K562 (cell line): ENCODE results near the gene MRPL10. TPM values are rescaled to one million over a fixed set of nuclear protein-coding genes. Genes with fewer than 3 reads are reported as not detected.
A peak's percentile ranks its signal among the peaks of the same experiment; 100 is the strongest.

Source experiments
- C11orf30 ChIP-seq: fragments of 450-650 bp; IDR thresholded peaks from 2 replicates; pipeline ENCODE4 v1.6.1; 2016; ENCODE audit warnings: low read depth, mild to moderate bottlenecking
- CHAMP1 ChIP-seq: fragments of 450-650 bp; IDR thresholded peaks from 2 replicates; pipeline ENCODE4 v1.6.1; 2016; ENCODE audit warnings: mild to moderate bottlenecking
- CTBP1 ChIP-seq: fragments of 450-650 bp; IDR thresholded peaks from 2 replicates; pipeline ENCODE4 v1.6.1; 2016; ENCODE audit warnings: borderline replicate concordance
- HDAC2 ChIP-seq: fragments of 450-650 bp; IDR thresholded peaks from 2 replicates; pipeline ENCODE4 v1.6.1; 2016; ENCODE audit warnings: mild to moderate bottlenecking
- JUNB ChIP-seq: fragments of 450-650 bp; formaldehyde crosslinking; conservative IDR thresholded peaks from 2 replicates; pipeline ENCODE4 v1.4.0; 2020; ENCODE audit warnings: mild to moderate bottlenecking
- NR2C2 ChIP-seq, 2 experiments: fragments of 200-800 bp in 1 of 2; sonication (Bioruptor generic) in 1 of 2; sonication (generic) in 1 of 2; formaldehyde crosslinking in 1 of 2; IDR thresholded peaks; 2 replicates each; pipeline versions ENCODE4 v1.6.1 to v1.8.0; 2016 to 2022; ENCODE audit warnings: mild to moderate bottlenecking in 1 of 2, missing compliant biosample characterization in 1 of 2, missing genetic modification characterization in 1 of 2, missing genetic modification reagents in 1 of 2
- RBFOX2 ChIP-seq: fragments of 200-400 bp; formaldehyde crosslinking; IDR thresholded peaks from 2 replicates; pipeline ENCODE4 v1.6.1; 2017; ENCODE audit warnings: low read depth, mild to moderate bottlenecking, low read length, moderate library complexity
- SMC3 ChIP-seq: conservative IDR thresholded peaks from 2 replicates; pipeline ENCODE4 v1.6.1; 2011; ENCODE audit warnings: low read depth, low read length, improper control_type of control experiment; ENCODE audit not compliant: insufficient read depth
- THAP12 ChIP-seq: fragments of 250-450 bp; sonication (Bioruptor Pico); IDR thresholded peaks from 2 replicates; pipeline ENCODE4 v1.9.0; 2021; ENCODE audit warnings: mild to moderate bottlenecking, inconsistent platforms
- USF1 ChIP-seq: sonication (generic); formaldehyde crosslinking; IDR thresholded peaks from 2 replicates; pipeline ENCODE4 v1.9.0; 2022; ENCODE audit warnings: mild to moderate bottlenecking, missing genetic modification reagents
- ZNF263 ChIP-seq: sonication (generic); formaldehyde crosslinking; IDR thresholded peaks from 2 replicates; pipeline ENCODE4 v1.8.0; 2022; ENCODE audit warnings: mild to moderate bottlenecking, missing genetic modification reagents, borderline replicate concordance
- ZNF407 ChIP-seq: fragments of 450-650 bp; IDR thresholded peaks from 2 replicates; pipeline ENCODE4 v1.6.1; 2016; ENCODE audit warnings: low read depth
- polyA plus RNA-seq, 8 experiments: library from polyadenylated mRNA; depleted of rRNA in 4 of 8; stranded (reverse) in 5 of 8; unstranded in 3 of 8; fragments of >200 nt; fragmentation: Nextera tagmentation in 2 of 8; fragmentation: Illumina TruSeq in 1 of 8; extraction: Ambion mirVana in 2 of 8; extraction: Trizol in 1 of 8; gene quantifications; 2 replicates each; pipeline versions ENCODE4 v1.2.1 to v1.2.3, GENCODE V29; 2011 to 2014; ENCODE audit warnings: inconsistent platforms in 1 of 8, missing spikeins in 1 of 8
- total RNA-seq, 7 experiments: library from RNA; depleted of rRNA in 6 of 7; stranded (reverse); fragments of >200 nt in 6 of 7; fragmentation: Illumina TruSeq in 2 of 7; extraction: Trizol in 2 of 7; gene quantifications; 2 replicates each; pipeline versions ENCODE4 v1.2.1 to v1.2.3, GENCODE V29; 2011 to 2021; ENCODE audit warnings: low replicate concordance in 1 of 7

The MRPL10 gene
- total and polyA plus RNA-seq, 9 of the 15 experiments (the other 6 are each of a cell fraction or from before 2014, with no cell fraction given): 27.8 to 105 (median 67.3) TPM

- TF ChIP-seq THAP12 (0 out of 2 replicates have a peak, but pooled peaks have one; percentile 8), NR2C2 (CRISPR knock-in tag; IDR thresholded peaks at IDR 0.05) (peak; percentile 93), NR2C2 (tag; IDR thresholded peaks at IDR 0.05) (peak; percentile 98), C11orf30 (no peak; the same call in 1 of the 2 replicates), ZNF263 (peak; percentile 17; the same call in 1 of the 2 replicates), HDAC2 (0 out of 2 replicates have a peak, but pooled peaks have one; percentile 17), JUNB (CRISPR knock-in tag) (no peak), SMC3 (peak; percentile 99), CHAMP1 (no peak), ZNF407 (no peak), RBFOX2 (peak; percentile 75), CTBP1 (peak; percentile 65; the same call in 1 of the 2 replicates), USF1 (CRISPR knock-in tag) (peak; percentile 82)
Observed at GRCh38 chr17:47840742-47841487, 9.6 kb upstream of the MRPL10 start, which contains the start of gene SCRN2 (continued).
